ENCODE measurements around the gene ROBO2. TPM values are rescaled to one million over a fixed set of nuclear protein-coding genes. Genes with fewer than 3 reads are reported as not detected.

Gene ROBO2
- polyA plus RNA-seq, 1 donor from 2014 or later: 55.5 TPM

DNA sequence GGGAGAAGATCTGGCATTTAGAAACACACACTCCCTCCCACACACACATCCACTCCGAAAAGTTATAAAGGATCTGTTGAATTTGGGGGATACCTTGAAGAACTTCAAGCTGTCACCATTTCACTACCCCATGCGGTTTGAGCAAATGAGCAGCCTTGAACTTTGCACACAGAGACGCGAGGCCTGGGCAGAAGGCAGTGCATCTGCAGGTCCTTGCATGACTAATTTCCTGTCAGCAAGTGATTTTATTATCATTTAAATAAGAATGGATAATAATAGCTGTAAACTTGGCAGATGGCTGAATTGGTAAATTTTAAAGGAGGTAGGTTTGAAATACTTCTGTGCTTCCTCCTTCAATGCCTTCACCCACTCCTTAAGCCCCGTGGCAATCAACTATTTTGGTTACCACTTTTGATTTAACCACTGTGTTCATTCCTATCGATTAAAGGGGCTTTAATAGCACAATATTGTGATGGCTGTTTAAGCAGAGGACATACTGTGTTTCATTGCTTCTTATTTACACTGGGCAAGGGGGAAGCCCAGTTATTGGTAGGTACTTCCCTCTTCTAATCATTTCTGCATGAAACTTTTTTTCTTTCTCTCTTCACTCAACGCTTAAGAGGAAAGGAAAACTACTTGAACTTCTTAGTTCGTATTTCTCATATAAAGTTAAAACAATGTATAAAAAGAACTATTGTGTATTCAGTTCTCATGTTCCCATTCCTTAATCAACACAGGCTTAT is 108.1 kb downstream of the ROBO2 start:
- no peaks in the 10 kb centered on the region for H3K36me3 ChIP-seq (ENCODE audit: insufficient read depth, low read length)
- H3K9ac ChIP-seq (ENCODE audit: low read length): no peak overlapping the region
- H3K4me3 ChIP-seq (ENCODE audit: low read length): no peak overlapping the region
- no peaks in the 10 kb centered on the region for H3K27me3 ChIP-seq (ENCODE audit: insufficient read depth, low read depth, low read length)
- H3K27ac ChIP-seq (ENCODE audit: low read length): no peak overlapping the region
- no peaks in the 10 kb centered on the region for H3K79me2 ChIP-seq (replicated peaks; ENCODE audit: insufficient read depth, low read length)
- TF ChIP-seq MXI1 (conservative IDR thresholded peaks at IDR 0.05; ENCODE audit: poor library complexity, severe bottlenecking): no peak
- TF ChIP-seq, protein P1, sequence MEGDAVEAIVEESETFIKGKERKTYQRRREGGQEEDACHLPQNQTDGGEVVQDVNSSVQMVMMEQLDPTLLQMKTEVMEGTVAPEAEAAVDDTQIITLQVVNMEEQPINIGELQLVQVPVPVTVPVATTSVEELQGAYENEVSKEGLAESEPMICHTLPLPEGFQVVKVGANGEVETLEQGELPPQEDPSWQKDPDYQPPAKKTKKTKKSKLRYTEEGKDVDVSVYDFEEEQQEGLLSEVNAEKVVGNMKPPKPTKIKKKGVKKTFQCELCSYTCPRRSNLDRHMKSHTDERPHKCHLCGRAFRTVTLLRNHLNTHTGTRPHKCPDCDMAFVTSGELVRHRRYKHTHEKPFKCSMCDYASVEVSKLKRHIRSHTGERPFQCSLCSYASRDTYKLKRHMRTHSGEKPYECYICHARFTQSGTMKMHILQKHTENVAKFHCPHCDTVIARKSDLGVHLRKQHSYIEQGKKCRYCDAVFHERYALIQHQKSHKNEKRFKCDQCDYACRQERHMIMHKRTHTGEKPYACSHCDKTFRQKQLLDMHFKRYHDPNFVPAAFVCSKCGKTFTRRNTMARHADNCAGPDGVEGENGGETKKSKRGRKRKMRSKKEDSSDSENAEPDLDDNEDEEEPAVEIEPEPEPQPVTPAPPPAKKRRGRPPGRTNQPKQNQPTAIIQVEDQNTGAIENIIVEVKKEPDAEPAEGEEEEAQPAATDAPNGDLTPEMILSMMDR (IDR thresholded peaks at IDR 0.05; ENCODE audit: poor library complexity, severe bottlenecking): no peak
- TF ChIP-seq, protein P2, sequence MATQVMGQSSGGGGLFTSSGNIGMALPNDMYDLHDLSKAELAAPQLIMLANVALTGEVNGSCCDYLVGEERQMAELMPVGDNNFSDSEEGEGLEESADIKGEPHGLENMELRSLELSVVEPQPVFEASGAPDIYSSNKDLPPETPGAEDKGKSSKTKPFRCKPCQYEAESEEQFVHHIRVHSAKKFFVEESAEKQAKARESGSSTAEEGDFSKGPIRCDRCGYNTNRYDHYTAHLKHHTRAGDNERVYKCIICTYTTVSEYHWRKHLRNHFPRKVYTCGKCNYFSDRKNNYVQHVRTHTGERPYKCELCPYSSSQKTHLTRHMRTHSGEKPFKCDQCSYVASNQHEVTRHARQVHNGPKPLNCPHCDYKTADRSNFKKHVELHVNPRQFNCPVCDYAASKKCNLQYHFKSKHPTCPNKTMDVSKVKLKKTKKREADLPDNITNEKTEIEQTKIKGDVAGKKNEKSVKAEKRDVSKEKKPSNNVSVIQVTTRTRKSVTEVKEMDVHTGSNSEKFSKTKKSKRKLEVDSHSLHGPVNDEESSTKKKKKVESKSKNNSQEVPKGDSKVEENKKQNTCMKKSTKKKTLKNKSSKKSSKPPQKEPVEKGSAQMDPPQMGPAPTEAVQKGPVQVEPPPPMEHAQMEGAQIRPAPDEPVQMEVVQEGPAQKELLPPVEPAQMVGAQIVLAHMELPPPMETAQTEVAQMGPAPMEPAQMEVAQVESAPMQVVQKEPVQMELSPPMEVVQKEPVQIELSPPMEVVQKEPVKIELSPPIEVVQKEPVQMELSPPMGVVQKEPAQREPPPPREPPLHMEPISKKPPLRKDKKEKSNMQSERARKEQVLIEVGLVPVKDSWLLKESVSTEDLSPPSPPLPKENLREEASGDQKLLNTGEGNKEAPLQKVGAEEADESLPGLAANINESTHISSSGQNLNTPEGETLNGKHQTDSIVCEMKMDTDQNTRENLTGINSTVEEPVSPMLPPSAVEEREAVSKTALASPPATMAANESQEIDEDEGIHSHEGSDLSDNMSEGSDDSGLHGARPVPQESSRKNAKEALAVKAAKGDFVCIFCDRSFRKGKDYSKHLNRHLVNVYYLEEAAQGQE (IDR thresholded peaks at IDR 0.05; ENCODE audit: borderline replicate concordance): no peak
- no peak for TF ChIP-seq EP300 (conservative IDR thresholded peaks at IDR 0.05; ENCODE audit: poor library complexity, severe bottlenecking)
- TF ChIP-seq SMC3 (conservative IDR thresholded peaks at IDR 0.05; ENCODE audit: poor library complexity): no peak
- TF ChIP-seq TAF1 (IDR thresholded peaks at IDR 0.05; ENCODE audit: low read depth): no peak
- no peak for TF ChIP-seq RAD21 (conservative IDR thresholded peaks at IDR 0.05)
- TF ChIP-seq EZH2 (IDR thresholded peaks at IDR 0.05; ENCODE audit: borderline replicate concordance, insufficient read depth, low read length, poor library complexity, severe bottlenecking): no peak
- TF ChIP-seq POLR2AphosphoS5 (IDR thresholded peaks at IDR 0.05): no peak
- no peaks in the 10 kb centered on the region for H3K9me3 ChIP-seq (ENCODE audit: low read length)
- no peaks in the 10 kb centered on the region for H3K9me2 ChIP-seq (ENCODE audit: insufficient read depth, low read length)
- peaks cover 2% of the 10 kb centered on the region for H3F3A ChIP-seq (ENCODE audit: insufficient read depth, low read length, poor library complexity, severe bottlenecking)
- H4K20me1 ChIP-seq (ENCODE audit: insufficient read depth): no peaks in the 10 kb centered on the region
- H2AFZ ChIP-seq (ENCODE audit: low read depth, low read length): no peak overlapping the region
- no peak overlapping the region for H3K4me2 ChIP-seq (ENCODE audit: low read length)

DNA sequence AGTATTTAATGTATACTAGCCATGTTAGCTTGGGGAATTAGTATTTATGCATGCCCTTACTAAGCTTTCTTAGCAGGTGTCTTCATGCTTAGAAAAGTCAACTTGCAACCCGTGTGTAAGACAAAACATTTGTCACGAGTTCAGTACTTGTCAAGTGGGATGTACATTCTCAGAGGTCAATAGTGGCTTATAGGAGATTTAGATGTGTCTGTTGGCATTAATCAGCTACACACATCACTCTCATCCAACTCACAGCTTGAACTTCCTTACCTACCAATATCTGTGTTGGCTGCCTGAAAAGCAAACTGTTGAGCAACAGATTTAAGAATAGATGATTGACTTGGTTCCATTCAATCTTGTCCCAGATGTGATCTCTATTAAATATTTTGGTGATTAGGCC is 109.5 kb downstream of the ROBO2 start:
- Histone ChIP-seq H4K20me1 (ENCODE audit: insufficient read depth) (no peaks in the 10 kb centered on the region), H3K27me3 (ENCODE audit: insufficient read depth, low read depth, low read length) (no peaks in the 10 kb centered on the region), H3K9me2 (ENCODE audit: insufficient read depth, low read length) (no peaks in the 10 kb centered on the region), H3K4me2 (ENCODE audit: low read length) (peak overlapping the region; percentile 36), H3K79me2 (replicated peaks; ENCODE audit: insufficient read depth, low read length) (no peaks in the 10 kb centered on the region), H3F3A (ENCODE audit: insufficient read depth, low read length, poor library complexity, severe bottlenecking) (peaks cover 2% of the 10 kb centered on the region), H3K27ac (ENCODE audit: low read length) (peak overlapping the region; percentile 45), H3K36me3 (ENCODE audit: insufficient read depth, low read length) (no peaks in the 10 kb centered on the region), H3K9me3 (ENCODE audit: low read length) (no peaks in the 10 kb centered on the region), H3K4me3 (ENCODE audit: low read length) (peak overlapping the region; percentile 32), H3K9ac (ENCODE audit: low read length) (no peak overlapping the region), H2AFZ (ENCODE audit: low read depth, low read length) (no peak overlapping the region)
- TF ChIP-seq, protein P1 (IDR thresholded peaks at IDR 0.05; ENCODE audit: poor library complexity, severe bottlenecking): no peak
- TF ChIP-seq POLR2AphosphoS5 (IDR thresholded peaks at IDR 0.05): no peak
- TF ChIP-seq MXI1 (conservative IDR thresholded peaks at IDR 0.05; ENCODE audit: poor library complexity, severe bottlenecking): no peak
